Upper lobe of left lung (tissue), 4 donors: ENCODE data around the gene KDM5B.

Experiments used
- CTCF ChIP-seq, 6 experiments: fragments of 450-650 bp in 4 of 6; fragments of 200-600 bp in 2 of 6; sonication (generic) in 2 of 6; IDR thresholded peaks; one replicate each; pipeline ENCODE4 v1.5.1; 2016 to 2019; ENCODE audit warnings: antibody characterized with exemption in 6 of 6
- POLR2A ChIP-seq, 4 donors: fragments of 450-650 bp; IDR thresholded peaks; one replicate each; pipeline ENCODE4 v1.5.1; 2016 to 2017; ENCODE audit warnings: antibody characterized with exemption in 4 of 4, mild to moderate bottlenecking in 2 of 4

- TF ChIP-seq CTCF (IDR thresholded peaks at IDR 0.05) (no peak), POLR2A (IDR thresholded peaks at IDR 0.05) (no peak)
Observed at GRCh38 chr1:202733251-202733650, 75.0 kb downstream of the KDM5B start.
